A673 (cell line): Measurements from ENCODE around the gene CTAG2.

Experiments used
- EZH2 ChIP-seq: fragments of 200-600 bp; sonication (generic); IDR thresholded peaks from 2 replicates; pipeline ENCODE4 v1.6.1; 2017; ENCODE audit warnings: borderline replicate concordance, low read depth, mild to moderate bottlenecking, mixed read lengths, antibody characterized with exemption, low read length; ENCODE audit not compliant: poor library complexity, severe bottlenecking
- TF ChIP-seq, protein P1 (sequence below): fragments of 300-800, 200-600 bp; sonication (generic); conservative IDR thresholded peaks from 2 replicates; pipeline ENCODE4 v1.5.1; 2017; ENCODE audit warnings: low read depth, mild to moderate bottlenecking, antibody characterized with exemption, low read length, moderate library complexity, mixed read lengths

DNA sequence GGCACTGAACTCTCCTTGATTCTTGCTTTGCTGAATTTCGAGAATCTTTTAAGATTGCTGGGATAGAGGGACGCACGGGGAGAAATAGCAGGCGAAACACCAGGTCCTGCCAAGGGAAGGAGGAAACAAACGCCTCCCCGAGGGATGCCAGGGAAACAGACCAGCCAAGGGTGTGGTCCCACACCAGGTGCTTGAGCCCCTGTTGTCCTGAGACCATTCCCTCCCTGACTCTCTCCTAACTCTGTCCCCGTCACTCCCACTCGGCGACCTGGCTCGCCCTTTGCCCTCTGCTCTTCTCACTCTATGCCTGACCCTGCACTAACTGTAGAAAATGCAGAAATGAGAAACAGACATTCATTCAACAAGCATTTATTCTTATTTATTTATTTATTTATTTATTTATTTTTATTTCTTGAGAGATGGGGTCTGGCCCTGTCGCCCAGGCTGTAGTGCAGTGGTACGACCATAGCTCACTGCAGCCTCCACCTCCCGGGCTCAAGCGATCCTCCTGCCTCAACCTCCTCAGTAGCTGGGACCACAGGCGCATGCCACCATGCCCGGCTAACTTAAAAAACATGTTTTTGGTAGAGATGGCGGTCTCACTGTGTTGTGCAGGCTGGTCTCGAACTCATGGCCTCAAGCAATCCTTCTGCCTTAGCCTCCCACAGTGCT, 50.5 kb downstream of the CTAG2 start:
- TF ChIP-seq, protein P1, sequence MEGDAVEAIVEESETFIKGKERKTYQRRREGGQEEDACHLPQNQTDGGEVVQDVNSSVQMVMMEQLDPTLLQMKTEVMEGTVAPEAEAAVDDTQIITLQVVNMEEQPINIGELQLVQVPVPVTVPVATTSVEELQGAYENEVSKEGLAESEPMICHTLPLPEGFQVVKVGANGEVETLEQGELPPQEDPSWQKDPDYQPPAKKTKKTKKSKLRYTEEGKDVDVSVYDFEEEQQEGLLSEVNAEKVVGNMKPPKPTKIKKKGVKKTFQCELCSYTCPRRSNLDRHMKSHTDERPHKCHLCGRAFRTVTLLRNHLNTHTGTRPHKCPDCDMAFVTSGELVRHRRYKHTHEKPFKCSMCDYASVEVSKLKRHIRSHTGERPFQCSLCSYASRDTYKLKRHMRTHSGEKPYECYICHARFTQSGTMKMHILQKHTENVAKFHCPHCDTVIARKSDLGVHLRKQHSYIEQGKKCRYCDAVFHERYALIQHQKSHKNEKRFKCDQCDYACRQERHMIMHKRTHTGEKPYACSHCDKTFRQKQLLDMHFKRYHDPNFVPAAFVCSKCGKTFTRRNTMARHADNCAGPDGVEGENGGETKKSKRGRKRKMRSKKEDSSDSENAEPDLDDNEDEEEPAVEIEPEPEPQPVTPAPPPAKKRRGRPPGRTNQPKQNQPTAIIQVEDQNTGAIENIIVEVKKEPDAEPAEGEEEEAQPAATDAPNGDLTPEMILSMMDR = no peak
- no peak for TF ChIP-seq EZH2
